Gastroesophageal sphincter (tissue), 3 donors: ENCODE results near the gene TCP11.

Experiments
- CTCF ChIP-seq, 4 experiments: fragments of 200-600 bp in 2 of 4; fragments of 450-650 bp in 2 of 4; sonication (generic) in 1 of 4; IDR thresholded peaks; one replicate each; pipeline ENCODE4 v1.5.1; 2017 to 2019; ENCODE audit warnings: antibody characterized with exemption in 4 of 4, mild to moderate bottlenecking in 2 of 4, moderate library complexity in 2 of 4
- EP300 ChIP-seq: sonication (generic); formaldehyde crosslinking; IDR thresholded peaks from one replicate; pipeline ENCODE4 v1.6.1; 2017; ENCODE audit warnings: antibody characterized with exemption, mild to moderate bottlenecking
- POLR2A ChIP-seq, 2 donors: fragments of 450-650 bp; IDR thresholded peaks; one replicate each; pipeline ENCODE4 v1.6.1; 2017; ENCODE audit warnings: antibody characterized with exemption in 2 of 2, mild to moderate bottlenecking in 2 of 2, moderate library complexity in 1 of 2
- POLR2AphosphoS5 ChIP-seq: sonication (generic); formaldehyde crosslinking; IDR thresholded peaks from one replicate; pipeline ENCODE4 v1.6.1; 2017; ENCODE audit warnings: antibody characterized with exemption

DNA sequence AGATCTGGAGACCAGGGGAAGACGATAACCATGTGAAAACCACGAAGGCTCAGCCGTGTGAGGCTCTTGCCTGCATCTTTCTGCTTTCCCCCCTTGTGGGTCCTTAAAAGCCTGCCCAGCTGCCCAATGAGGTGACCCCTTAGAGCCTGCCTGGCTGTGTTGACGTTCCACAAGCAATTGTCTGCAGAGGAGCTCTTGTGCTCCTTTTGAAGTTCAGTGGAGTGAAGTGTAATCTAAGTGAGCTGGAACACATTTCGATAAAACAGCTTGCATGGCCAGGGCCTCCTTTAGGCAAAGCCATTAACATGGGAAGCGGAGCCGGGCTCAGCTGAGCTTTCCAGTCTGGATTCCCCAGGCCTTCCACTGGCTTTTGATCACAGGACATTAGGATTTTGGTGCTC is 27.3 kb upstream of the TCP11 start:
- no peak for TF ChIP-seq CTCF (IDR thresholded peaks at IDR 0.05)
- TF ChIP-seq POLR2A (IDR thresholded peaks at IDR 0.05), result no peak
- no peak for TF ChIP-seq EP300
- no peak for TF ChIP-seq POLR2AphosphoS5
